Central memory CD8-positive, alpha-beta T cell (primary cell): Measurements from ENCODE around the gene DPEP2NB.

ENCODE experiments used
- ATAC-seq: fragments of 150-1000 bp; cut with Tn5 transposase; replicated peaks from 2 replicates; pipeline ENCODE4 v1.10.0; 2022; ENCODE audit warnings: mild to moderate bottlenecking, moderate FRiP score, moderate number of reproducible peaks; ENCODE audit not compliant: poor library complexity, severe bottlenecking; ENCODE audit errors: extremely low read depth
- DNase-seq, 2 donors: peaks; one replicate each; pipeline ENCODE4 v3.0.0; 2021; ENCODE audit warnings: low spot score in 2 of 2
- H3K27ac Mint-ChIP-seq: one replicate; pipeline ENCODE4 v1.8.0; 2022; ENCODE audit warnings: low read depth, mild to moderate bottlenecking, moderate library complexity, mixed read lengths
- H3K27me3 Mint-ChIP-seq: one replicate; pipeline ENCODE4 v1.8.0; 2022; ENCODE audit warnings: mixed read lengths
- H3K36me3 Mint-ChIP-seq: one replicate; pipeline ENCODE4 v1.8.0; 2022; ENCODE audit warnings: mild to moderate bottlenecking, moderate library complexity, mixed read lengths; ENCODE audit not compliant: insufficient read depth
- H3K4me1 Mint-ChIP-seq: one replicate; pipeline ENCODE4 v1.8.0; 2022; ENCODE audit warnings: mixed read lengths
- H3K4me3 Mint-ChIP-seq: one replicate; pipeline ENCODE4 v1.8.0; 2022; ENCODE audit warnings: mild to moderate bottlenecking, moderate library complexity, mixed read lengths
- H3K9me3 Mint-ChIP-seq: one replicate; pipeline ENCODE4 v1.8.0; 2022; ENCODE audit warnings: mixed read lengths

The DPEP2NB gene

DNA sequence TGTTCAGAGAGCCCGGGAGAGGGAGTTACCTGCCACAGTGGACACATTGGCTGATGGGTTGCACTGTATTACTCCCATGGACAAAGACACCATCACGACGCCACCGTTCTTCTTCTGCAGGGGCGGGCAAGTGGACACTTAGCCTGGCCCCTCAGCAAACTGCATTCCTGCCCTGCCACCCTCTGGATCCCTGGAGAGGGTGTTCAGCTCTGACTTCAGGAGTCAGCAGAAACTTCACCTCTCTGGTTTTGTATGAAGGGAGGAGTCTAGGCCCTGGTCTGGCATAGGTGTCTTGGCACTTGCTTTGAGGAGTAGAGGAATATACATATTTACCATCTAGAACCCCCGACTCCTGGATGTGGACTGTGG, 25.7 kb downstream of the DPEP2NB start:
- Mint-ChIP-seq H3K4me1 (peaks cover 16% of the 10 kb centered on the region), H3K36me3 (peaks cover 9% of the 10 kb centered on the region), H3K27me3 (no peaks in the 10 kb centered on the region), H3K9me3 (no peaks in the 10 kb centered on the region), H3K4me3 (no peak overlapping the region), H3K27ac (no peak overlapping the region)
- DNase-seq: no peak
- no peak for ATAC-seq

DNA sequence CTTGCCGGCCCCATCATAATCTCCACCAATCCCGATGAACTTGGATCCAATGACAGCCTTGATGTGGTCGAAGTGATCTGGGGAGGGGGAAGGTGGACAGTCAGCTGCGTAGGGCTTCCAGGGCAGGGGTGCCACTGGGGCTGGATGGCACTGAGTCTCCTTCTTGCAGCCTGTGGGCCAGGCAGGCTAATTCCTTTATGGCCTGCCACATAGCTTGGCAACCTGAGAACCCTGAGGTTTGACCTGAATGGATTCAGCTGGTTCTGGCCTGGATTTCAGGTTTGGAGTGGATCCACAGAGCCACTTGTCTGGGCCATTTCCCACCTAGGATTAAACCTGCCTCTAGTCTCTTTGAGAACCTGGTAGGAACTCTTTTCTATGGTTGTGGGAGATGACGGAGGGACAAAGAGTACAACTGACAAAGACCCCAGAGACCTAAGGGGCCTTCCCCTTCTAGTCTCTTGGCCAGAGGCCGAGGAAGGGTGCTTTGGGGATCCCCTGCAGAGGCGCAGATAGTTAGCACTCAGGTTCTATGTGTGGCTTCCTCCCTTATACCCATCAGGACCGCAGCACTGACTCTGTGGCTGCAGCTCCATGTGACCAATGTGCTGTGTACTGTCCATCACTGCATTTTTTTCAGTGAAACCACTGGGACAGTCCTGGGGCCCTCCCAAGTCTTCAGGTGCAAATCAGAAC, 26.2 kb downstream of the DPEP2NB start:
- H3K36me3 Mint-ChIP-seq: peaks cover 9% of the 10 kb centered on the region
- no peaks in the 10 kb centered on the region for H3K27me3 Mint-ChIP-seq
- no peak for DNase-seq
- H3K4me1 Mint-ChIP-seq: peaks cover 20% of the 10 kb centered on the region
- H3K9me3 Mint-ChIP-seq: no peaks in the 10 kb centered on the region
- no peak overlapping the region for H3K27ac Mint-ChIP-seq
- H3K4me3 Mint-ChIP-seq: no peak overlapping the region
- ATAC-seq: no peak

- DNase-seq (no peak), ATAC-seq (no peak)
- Mint-ChIP-seq H3K4me1 (peaks cover 16% of the 10 kb centered on the region), H3K36me3 (peaks cover 7% of the 10 kb centered on the region), H3K27me3 (no peaks in the 10 kb centered on the region), H3K27ac (peak overlapping the region; percentile 69), H3K4me3 (no peak overlapping the region), H3K9me3 (no peaks in the 10 kb centered on the region)
Observed at GRCh38 chr16:67988675-67989074, 27.0 kb downstream of the DPEP2NB start.

DNA sequence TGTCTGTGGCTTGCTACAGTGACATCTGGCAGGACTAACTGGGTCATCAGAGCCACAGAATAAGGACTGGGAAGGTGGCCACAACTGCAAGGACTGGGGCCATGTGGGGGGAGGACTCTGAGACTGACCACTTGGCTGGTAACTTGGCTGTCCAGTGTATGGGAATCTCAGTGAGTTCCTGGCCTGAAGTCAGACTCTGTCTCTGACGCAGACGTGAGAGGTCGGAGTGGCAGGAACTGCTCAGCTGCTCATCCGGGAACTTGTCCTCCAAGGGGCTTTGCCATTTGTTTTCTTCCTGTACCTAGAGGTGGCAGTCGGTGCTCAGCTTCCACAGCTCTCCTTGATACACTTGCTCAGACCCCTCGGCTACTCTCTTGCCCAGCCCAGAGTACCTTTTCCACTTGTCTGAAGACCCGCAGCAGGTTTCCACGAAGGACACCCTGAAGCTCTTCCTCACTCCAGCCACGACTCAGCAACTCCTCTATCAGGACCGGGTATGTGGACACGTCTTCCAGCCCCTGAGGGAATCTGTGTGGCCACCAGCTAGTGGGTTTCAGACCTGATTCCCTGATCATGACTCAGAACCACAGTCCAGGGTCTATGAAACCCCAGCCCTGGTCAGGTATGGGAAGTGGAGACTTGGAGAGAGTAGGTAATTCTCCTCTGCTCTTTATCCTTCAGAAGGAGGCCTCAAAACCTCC, 28.1 kb downstream of the DPEP2NB start:
- Mint-ChIP-seq H3K9me3 (no peaks in the 10 kb centered on the region), H3K27ac (peak overlapping the region; percentile 69), H3K4me3 (no peak overlapping the region), H3K27me3 (no peaks in the 10 kb centered on the region), H3K36me3 (peaks cover 4% of the 10 kb centered on the region), H3K4me1 (peaks cover 17% of the 10 kb centered on the region)
- no peak for ATAC-seq
- no peak for DNase-seq

DNA sequence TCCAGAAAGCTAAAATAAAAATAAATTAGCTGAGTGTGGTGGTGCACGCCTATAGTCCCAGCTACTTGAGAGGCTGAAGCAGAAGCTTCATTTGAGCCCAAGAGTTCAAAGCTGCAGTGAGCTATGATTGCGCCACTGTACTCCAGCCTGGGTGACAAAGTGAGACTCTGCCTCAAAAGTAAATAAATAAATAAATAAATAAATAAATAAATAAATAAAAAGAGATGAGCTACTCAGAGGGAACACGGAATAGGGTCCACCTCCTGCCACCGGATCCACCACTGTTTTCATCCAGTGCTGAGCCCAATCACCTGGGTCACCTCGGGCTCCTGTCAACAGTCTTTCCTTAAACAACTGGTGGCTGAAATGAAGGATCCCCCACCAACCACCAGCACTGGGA, 28.8 kb downstream of the DPEP2NB start:
- no peaks in the 10 kb centered on the region for H3K9me3 Mint-ChIP-seq
- no peaks in the 10 kb centered on the region for H3K27me3 Mint-ChIP-seq
- H3K4me1 Mint-ChIP-seq: peaks cover 17% of the 10 kb centered on the region
- no peak overlapping the region for H3K27ac Mint-ChIP-seq
- no peak for ATAC-seq
- DNase-seq: no peak
- peaks cover 4% of the 10 kb centered on the region for H3K36me3 Mint-ChIP-seq
- H3K4me3 Mint-ChIP-seq: no peak overlapping the region

GRCh38 chr16:67982011-67982696, 33.6 kb downstream of the DPEP2NB start:
- Mint-ChIP-seq H3K4me3 (no peak overlapping the region), H3K27ac (no peak overlapping the region), H3K9me3 (no peaks in the 10 kb centered on the region), H3K4me1 (peaks cover 12% of the 10 kb centered on the region), H3K27me3 (no peaks in the 10 kb centered on the region), H3K36me3 (peaks cover 4% of the 10 kb centered on the region)
- no peak for DNase-seq
- no peak for ATAC-seq

DNA sequence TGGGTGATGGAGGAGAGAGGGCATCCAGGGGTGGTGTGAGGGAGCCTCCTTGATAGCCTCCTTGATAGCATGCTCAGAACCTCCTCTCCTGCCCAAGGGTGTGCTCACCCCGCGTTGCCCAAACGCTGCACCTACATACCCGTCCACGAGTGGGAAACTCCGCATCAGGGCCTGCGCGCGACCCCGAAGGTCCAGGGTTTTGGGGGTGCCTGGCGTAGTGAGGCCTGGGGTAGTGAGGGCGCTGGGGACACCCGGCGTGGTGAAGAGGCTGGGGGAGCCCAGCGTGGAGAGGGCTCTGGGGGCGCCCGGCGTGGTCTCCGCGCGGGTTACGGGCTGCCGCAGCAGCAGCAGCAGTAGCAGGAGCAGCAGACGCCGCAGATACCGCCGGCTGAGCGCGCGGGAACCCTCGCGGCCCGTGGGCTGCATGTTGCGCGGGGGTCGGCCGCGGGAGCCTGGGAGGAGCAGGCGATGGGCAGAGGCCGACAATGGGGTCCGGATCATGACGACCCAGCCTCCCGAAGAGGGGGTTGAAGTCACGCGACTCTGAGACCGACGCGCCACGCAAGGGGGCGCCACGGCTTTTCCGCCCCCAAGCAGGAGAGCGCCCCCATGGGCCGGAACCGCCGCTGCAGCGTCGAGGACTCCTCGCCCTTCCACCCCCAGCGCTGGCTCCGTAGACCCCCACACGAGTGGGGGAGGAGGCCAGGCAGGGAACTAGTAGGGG, 35.6 kb downstream of the DPEP2NB start, which contains the start of gene DPEP3:
TSS of gene DPEP3 (minus strand) at position 545 of the 724 bp plus-strand sequence. CDS start at position 426, 119 bp downstream.
- Mint-ChIP-seq H3K4me3 (no peak within 1 kb of the TSS), H3K4me1 (peaks cover 11% of the 10 kb centered on the region), H3K36me3 (peaks cover 3% of the 10 kb centered on the region), H3K27ac (no peak within 1 kb of the TSS), H3K9me3 (no peaks in the 10 kb centered on the region), H3K27me3 (peaks cover 6% of the 10 kb centered on the region)
- ATAC-seq (no peak), DNase-seq (no peak)

DNA sequence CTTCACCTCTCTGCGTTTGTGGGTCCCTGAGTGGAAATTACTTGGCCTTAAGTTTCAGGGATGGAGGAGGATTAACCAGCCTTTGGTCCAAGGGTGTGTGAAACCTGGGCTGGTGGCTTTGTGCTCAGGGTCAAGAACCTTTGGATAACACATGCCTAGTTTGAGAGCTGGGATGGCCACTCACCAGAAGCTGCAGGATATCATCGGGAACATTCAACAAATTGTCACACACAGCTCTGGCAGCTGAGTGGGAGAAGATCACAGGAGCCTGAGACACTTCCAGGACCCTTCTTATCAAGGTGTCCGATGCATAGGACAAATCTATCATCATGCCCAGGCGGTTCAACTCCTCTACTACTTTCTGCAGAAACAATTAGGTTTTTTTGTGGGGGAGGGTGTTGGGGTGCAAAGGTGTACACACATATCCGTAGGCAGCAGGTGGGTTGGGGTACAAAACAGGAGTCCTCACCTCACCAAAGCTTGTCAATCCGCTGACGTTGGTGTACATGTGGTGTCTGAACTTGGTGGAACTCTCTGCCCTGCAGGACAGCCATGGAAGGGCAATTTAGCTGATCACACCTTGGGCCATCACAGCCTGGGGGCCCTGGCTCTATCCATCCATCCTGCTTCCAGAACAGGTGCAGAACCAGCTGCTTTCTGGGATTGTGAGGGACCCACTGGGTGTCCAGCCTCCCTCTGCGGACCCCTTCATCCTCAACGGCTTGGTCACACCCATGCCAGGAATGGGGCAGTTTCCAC, 38.1 kb downstream of the DPEP2NB start:
- no peak overlapping the region for H3K4me3 Mint-ChIP-seq
- no peaks in the 10 kb centered on the region for H3K9me3 Mint-ChIP-seq
- H3K27ac Mint-ChIP-seq: no peak overlapping the region
- no peaks in the 10 kb centered on the region for H3K4me1 Mint-ChIP-seq
- no peak for DNase-seq
- peaks cover 2% of the 10 kb centered on the region for H3K36me3 Mint-ChIP-seq
- no peak for ATAC-seq
- peaks cover 6% of the 10 kb centered on the region for H3K27me3 Mint-ChIP-seq

- ATAC-seq: no peak
- Mint-ChIP-seq H3K4me3 (no peak overlapping the region), H3K27me3 (peaks cover 6% of the 10 kb centered on the region), H3K27ac (no peak overlapping the region), H3K36me3 (peaks cover 2% of the 10 kb centered on the region), H3K4me1 (no peaks in the 10 kb centered on the region), H3K9me3 (no peaks in the 10 kb centered on the region)
- no peak for DNase-seq
Observed at GRCh38 chr16:67977005-67977404, 38.7 kb downstream of the DPEP2NB start.

DNA sequence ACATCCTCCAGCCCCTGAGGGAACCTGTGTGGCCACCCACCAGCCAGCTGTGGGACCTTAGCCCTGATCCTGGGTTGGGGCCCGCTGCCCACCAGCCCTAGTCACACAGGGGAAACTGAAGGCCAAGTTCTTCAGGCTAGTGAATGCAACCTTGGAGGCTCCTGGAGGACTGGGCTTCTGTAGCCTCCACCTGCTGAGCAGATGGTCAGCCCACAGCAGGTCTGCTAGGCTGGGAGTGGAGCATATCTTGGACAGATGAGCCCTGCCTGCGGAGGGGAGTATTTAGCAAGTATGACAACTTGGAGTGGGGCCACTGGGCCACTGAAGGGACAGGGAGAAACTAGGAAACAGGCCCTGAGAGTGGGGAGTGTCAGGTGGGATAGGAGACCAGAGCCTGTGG, 39.5 kb downstream of the DPEP2NB start:
- DNase-seq: no peak
- Mint-ChIP-seq H3K4me1 (no peaks in the 10 kb centered on the region), H3K9me3 (no peaks in the 10 kb centered on the region), H3K4me3 (no peak overlapping the region), H3K27me3 (peaks cover 6% of the 10 kb centered on the region), H3K36me3 (peaks cover 2% of the 10 kb centered on the region), H3K27ac (no peak overlapping the region)
- ATAC-seq: no peak

GRCh38 chr16:67975321-67976105, 40.2 kb downstream of the DPEP2NB start:
- Mint-ChIP-seq H3K27ac (no peak overlapping the region), H3K4me1 (no peaks in the 10 kb centered on the region), H3K27me3 (peaks cover 6% of the 10 kb centered on the region), H3K36me3 (no peaks in the 10 kb centered on the region), H3K9me3 (no peaks in the 10 kb centered on the region), H3K4me3 (no peak overlapping the region)
- ATAC-seq (no peak), DNase-seq (no peak)
